ENCODE measurements around the gene S100A16. TPM values are rescaled to one million over a fixed set of nuclear protein-coding genes. Genes with fewer than 3 reads are reported as not detected.

The S100A16 gene
- total and polyA plus RNA-seq, 9 of the 15 experiments (the other 6 are each of a cell fraction or from before 2014, with no cell fraction given): 1.6 to 6.9 (median 4.3) TPM

DNA sequence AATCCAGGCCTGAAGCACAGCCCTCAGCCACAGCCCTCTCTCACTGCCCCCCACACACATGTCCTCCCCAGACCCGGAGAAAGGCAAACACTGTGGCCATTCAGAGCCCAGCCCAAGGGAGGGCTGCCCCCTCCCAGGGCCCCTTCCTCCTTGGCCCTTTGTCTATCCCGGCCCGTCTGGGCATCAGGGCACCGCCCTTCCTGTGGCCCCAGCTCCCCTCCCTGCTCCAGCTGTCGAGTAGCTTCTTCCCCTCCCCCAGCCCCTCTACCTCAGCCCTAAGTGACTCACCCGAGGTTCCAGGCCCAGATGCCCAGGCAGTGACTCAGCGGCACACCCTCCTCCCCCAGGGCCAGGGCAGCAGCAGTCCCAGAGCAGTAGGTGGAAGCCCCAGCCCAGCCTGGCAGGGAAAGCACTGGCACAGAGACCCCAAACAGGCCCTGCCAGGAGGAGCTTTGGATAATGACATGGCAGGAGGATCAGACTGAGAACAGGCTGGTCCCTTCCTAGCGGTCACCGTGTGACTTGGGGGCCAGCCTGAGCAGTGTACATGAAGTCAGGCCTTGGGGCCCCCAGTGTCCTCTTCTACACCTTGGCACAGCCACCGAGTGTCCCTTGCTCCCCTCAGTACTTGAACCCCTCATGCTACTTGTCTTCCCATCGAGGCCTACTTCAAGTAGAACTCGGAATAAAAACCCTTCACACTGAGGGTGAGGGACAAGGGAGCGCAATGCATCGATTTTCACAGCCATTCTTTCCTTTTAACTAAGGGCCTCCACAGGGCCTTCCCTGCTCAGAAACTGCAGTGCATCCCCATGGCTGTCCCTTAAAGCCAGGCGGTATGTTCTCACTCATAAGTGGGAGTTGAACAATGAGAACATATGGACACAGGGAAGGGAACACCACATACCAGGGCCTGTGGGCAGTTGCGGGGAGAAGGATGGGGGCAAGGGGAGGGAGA, 46.2 kb downstream of the S100A16 start (continued):
- TF ChIP-seq, protein P1, sequence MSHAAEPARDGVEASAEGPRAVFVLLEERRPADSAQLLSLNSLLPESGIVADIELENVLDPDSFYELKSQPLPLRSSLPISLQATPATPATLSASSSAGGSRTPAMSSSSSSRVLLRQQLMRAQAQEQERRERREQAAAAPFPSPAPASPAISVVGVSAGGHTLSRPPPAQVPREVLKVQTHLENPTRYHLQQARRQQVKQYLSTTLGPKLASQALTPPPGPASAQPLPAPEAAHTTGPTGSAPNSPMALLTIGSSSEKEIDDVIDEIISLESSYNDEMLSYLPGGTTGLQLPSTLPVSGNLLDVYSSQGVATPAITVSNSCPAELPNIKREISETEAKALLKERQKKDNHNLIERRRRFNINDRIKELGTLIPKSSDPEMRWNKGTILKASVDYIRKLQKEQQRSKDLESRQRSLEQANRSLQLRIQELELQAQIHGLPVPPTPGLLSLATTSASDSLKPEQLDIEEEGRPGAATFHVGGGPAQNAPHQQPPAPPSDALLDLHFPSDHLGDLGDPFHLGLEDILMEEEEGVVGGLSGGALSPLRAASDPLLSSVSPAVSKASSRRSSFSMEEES (CRISPR knock-in tag; IDR thresholded peaks at IDR 0.05): no peak
- TF ChIP-seq SAP30 (IDR thresholded peaks at IDR 0.05; ENCODE audit: borderline replicate concordance, insufficient read depth, low read depth, low read length, poor library complexity, severe bottlenecking) (no peak), PHB2 (IDR thresholded peaks at IDR 0.05; ENCODE audit: low read depth) (no peak), ZEB2 (IDR thresholded peaks at IDR 0.05) (peak; percentile 56; the same call in 1 of the 2 replicates), STAT5A (IDR thresholded peaks at IDR 0.05; ENCODE audit: borderline replicate concordance, low read length) (peak; percentile 22; the same call in 1 of the 2 replicates), ZNF668 (CRISPR knock-in tag; IDR thresholded peaks at IDR 0.05) (peak; percentile 77; the same call in 1 of the 2 replicates), TARDBP (IDR thresholded peaks at IDR 0.05) (no peak), HIVEP1 (CRISPR knock-in tag; IDR thresholded peaks at IDR 0.05) (no peak), SMAD4 (CRISPR knock-in tag; conservative IDR thresholded peaks at IDR 0.05) (peak; percentile 90), U2AF2 (optimal IDR thresholded peaks at IDR 0.05; ENCODE audit: low read depth, low read length) (no peak), ZNF23 (CRISPR knock-in tag; IDR thresholded peaks at IDR 0.05) (no peak), KHSRP (IDR thresholded peaks at IDR 0.05) (no peak), SMAD3 (CRISPR knock-in tag; conservative IDR thresholded peaks at IDR 0.05) (no peak), EP300 (IDR thresholded peaks at IDR 0.05; ENCODE audit: low read length) (peak; percentile 80), NFIC (IDR thresholded peaks at IDR 0.05) (peak; percentile 71), NR4A1 (CRISPR knock-in tag; IDR thresholded peaks at IDR 0.05) (no peak), NR4A1 (tag; IDR thresholded peaks at IDR 0.05) (peak; percentile 82), KLF13 (tag; IDR thresholded peaks at IDR 0.05; ENCODE audit: borderline replicate concordance, low read depth) (peak; percentile 50; the same call in 1 of the 2 replicates)
- TF ChIP-seq, protein P2, sequence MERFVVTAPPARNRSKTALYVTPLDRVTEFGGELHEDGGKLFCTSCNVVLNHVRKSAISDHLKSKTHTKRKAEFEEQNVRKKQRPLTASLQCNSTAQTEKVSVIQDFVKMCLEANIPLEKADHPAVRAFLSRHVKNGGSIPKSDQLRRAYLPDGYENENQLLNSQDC (CRISPR knock-in tag; IDR thresholded peaks at IDR 0.05): no peak
- TF ChIP-seq, protein P3, sequence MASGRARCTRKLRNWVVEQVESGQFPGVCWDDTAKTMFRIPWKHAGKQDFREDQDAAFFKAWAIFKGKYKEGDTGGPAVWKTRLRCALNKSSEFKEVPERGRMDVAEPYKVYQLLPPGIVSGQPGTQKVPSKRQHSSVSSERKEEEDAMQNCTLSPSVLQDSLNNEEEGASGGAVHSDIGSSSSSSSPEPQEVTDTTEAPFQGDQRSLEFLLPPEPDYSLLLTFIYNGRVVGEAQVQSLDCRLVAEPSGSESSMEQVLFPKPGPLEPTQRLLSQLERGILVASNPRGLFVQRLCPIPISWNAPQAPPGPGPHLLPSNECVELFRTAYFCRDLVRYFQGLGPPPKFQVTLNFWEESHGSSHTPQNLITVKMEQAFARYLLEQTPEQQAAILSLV (tag; IDR thresholded peaks at IDR 0.05): peak; percentile 15; the same call in 1 of the 2 replicates
- TF ChIP-seq, protein P4, sequence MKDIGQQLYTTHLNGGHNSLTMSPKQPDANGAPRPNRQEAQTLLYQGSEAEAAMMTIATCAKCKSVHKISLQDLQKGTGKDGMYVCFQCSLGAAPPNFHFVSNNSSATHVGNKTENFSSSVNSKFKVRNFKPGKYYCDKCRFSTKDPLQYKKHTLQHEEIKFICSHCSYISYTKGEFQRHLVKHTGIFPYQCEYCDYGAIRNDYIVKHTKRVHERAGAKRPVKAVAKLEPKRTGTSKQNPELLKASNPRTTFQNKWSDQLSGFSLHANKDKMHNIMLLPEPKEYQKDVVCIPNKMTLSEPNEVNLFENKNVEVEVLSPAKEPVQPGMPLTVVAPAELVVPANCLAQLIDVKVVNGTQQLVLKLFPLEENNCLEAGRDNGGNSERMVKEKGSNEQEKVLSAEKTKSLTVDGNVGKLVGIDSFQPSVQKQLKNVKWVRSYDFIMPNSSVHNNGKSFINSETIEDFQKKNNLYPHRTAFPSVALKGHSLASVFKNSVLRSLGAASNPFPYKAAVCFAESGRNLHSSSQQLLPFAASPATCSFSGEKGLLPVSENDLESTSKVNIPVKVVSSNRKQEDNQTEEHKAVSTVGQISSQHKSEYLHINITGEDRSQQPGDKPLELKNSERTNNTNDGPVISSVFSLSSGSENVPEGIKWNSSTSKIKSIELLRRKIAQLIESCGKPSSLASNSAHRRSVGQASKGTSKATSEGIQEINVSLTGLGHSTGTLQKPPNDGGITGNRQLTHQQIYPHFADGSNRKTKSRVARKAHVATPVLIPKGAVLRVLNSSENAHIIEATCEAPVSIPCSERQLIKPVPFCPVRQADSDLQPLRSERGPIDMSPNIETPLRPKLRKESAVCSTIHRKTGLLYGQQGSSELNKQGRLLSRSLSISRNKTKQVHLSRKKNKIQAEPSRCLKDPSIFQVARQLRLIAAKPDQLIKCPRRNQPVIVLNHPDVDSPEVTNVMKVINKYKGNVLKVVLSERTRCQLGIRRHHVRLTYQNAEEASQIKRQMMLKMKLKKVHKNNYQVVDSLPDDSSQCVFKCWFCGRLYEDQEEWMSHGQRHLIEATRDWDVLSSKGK (CRISPR knock-in tag; IDR thresholded peaks at IDR 0.05): no peak

Measured in K562 (cell line).